BJ (cell line): ENCODE measurements around the gene CALCOCO1. TPM values are rescaled to one million over a fixed set of nuclear protein-coding genes. Genes with fewer than 3 reads are reported as not detected.
"Not testable (repeated sequence)": the region's sequence is repeated elsewhere in the genome, so short reads cannot be mapped to it uniquely, and the experiment has no call there.

Experiments
- CTCF ChIA-PET: fragments of 350-600 bp; formaldehyde crosslinking; extraction: SDS; loops from one replicate; lab custom pipeline; 2021; ENCODE audit warnings: antibody characterized with exemption, inconsistent platforms; lab: Yijun Ruan, JAX
- POLR2A ChIA-PET: fragments of 300-600 bp; sonication (Branson Sonifier 250); formaldehyde crosslinking; extraction: SDS; loops from one replicate; lab custom pipeline; 2021; ENCODE audit warnings: antibody characterized with exemption; lab: Charles Lee
- DNase-seq: peaks from one replicate; pipeline ENCODE4 v3.0.0-alpha.2; 2011; ENCODE audit warnings: low read depth
- H3K27me3 ChIP-seq: 2 replicates; pipeline ENCODE4 v1.6.0; 2011; ENCODE audit warnings: low read length; ENCODE audit not compliant: control insufficient read depth, insufficient read depth
- H3K36me3 ChIP-seq: 2 replicates; pipeline ENCODE4 v1.5.1; 2011; ENCODE audit warnings: low read length; ENCODE audit not compliant: control insufficient read depth, insufficient read depth
- H3K4me3 ChIP-seq: 2 replicates; pipeline ENCODE4 v1.5.1; 2011; ENCODE audit warnings: low read depth, mild to moderate bottlenecking, control low read depth, low read length
- polyA plus RNA-seq: library from polyadenylated mRNA; depleted of rRNA; stranded (reverse); fragments of >200 nt; gene quantifications from 2 replicates; pipeline ENCODE4 v1.2.3, GENCODE V29; 2011
- TF ChIP-seq, protein P1 (sequence below): IDR thresholded peaks from 2 replicates; pipeline ENCODE4 v1.5.1; 2011; ENCODE audit warnings: low read depth, mild to moderate bottlenecking, control low read depth, inconsistent platforms, low read length, moderate library complexity; ENCODE audit not compliant: insufficient read depth

CALCOCO1 gene
- polyA plus RNA-seq, 1 experiment, result 206 TPM

DNA sequence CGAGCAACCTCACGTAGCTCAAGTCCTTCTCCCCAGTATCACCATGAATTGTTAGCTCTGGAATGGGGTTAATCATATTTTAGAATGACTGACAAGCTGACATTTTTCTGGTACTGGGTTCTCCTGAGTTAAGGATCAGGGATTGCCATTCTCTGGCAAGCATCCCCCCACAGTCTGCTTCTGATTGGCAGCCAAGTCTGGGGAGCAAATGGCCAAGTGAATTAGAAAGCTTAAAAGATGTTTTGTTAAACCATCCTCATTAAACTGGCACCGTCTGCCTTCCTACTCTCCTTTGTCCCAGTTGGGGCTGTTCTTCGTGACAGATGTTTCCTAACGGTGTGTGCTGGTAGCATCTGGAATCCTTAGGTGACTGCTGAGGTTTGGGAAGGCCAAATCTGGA is 41.7 kb upstream of the CALCOCO1 start:
- H3K4me3 ChIP-seq, result no peak overlapping the region
- TF ChIP-seq, protein P1, sequence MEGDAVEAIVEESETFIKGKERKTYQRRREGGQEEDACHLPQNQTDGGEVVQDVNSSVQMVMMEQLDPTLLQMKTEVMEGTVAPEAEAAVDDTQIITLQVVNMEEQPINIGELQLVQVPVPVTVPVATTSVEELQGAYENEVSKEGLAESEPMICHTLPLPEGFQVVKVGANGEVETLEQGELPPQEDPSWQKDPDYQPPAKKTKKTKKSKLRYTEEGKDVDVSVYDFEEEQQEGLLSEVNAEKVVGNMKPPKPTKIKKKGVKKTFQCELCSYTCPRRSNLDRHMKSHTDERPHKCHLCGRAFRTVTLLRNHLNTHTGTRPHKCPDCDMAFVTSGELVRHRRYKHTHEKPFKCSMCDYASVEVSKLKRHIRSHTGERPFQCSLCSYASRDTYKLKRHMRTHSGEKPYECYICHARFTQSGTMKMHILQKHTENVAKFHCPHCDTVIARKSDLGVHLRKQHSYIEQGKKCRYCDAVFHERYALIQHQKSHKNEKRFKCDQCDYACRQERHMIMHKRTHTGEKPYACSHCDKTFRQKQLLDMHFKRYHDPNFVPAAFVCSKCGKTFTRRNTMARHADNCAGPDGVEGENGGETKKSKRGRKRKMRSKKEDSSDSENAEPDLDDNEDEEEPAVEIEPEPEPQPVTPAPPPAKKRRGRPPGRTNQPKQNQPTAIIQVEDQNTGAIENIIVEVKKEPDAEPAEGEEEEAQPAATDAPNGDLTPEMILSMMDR, result no peak
- DNase-seq, result no peak
- no peaks in the 10 kb centered on the region for H3K36me3 ChIP-seq
- no peaks in the 10 kb centered on the region for H3K27me3 ChIP-seq
- ChIA-PET POLR2A (no interaction called here), CTCF (interaction anchor here (0.5 to 3.6 kb wide), 17 partner anchors 9 to 1917 kb away, joined by 3 to 10 read pairs (median 4); partner anchors contain the start of genes HOXC10, HOXC13 and HOXC9)

DNA sequence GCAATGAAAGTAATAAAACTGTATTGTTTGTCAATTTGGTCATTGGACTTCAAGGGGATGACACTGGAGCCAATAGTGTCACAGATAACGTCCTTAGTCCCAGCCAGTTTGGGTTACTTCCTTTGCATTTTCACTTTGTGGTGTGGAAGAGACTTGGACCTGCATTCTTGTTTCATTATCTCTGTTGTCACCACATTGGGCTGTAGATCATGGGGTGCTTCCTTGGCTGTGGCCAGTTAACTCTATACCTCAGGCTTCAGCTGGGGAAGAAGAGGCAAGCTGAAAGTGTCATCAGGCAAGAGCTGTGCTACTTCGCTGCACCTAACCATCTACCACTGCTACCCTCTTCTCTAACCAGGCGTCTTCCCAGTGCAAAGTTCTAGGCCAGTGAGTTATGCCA is 39.6 kb upstream of the CALCOCO1 start:
- Histone ChIP-seq H3K36me3 (no peaks in the 10 kb centered on the region), H3K4me3 (no peak overlapping the region), H3K27me3 (0 out of 2 replicates have a peak, but pooled peaks cover 1% of the 10 kb centered on the region)
- DNase-seq, result no peak
- ChIA-PET POLR2A (no interaction called here), CTCF (interaction anchor here (1.0 to 3.6 kb wide), 8 partner anchors 10 to 442 kb away, joined by 3 to 15 read pairs (median 7); partner anchors contain the start of gene HOXC10)
- TF ChIP-seq, protein P1, result no peak

DNA sequence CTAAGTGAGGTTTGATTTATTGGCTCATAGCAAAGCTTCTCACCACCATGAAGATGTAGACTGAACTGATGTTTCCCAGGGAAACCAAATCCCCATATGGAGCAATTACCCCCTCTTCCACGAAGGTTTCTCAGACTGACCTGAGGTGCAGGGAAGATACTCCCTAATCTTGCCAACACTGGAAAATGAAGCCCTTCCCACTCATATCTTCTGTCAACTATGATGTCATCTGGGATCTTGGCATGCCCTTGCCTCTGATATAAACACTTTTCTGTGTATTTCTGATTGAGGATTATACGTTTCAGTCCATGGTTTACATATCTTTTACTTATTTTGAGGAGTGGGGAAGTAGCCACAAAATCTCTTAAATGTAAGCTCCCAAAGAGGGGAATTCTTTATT is 38.6 kb upstream of the CALCOCO1 start:
- no peak for DNase-seq
- no peaks in the 10 kb centered on the region for H3K36me3 ChIP-seq
- H3K4me3 ChIP-seq, result no peak overlapping the region
- ChIA-PET POLR2A (no interaction called here), CTCF (interaction anchor here (1.0 to 2.7 kb wide), 9 partner anchors 9 to 443 kb away, joined by 3 to 15 read pairs (median 4); no protein-coding TSS in a partner anchor)
- TF ChIP-seq, protein P1, result no peak
- 0 out of 2 replicates have a peak, but pooled peaks cover 1% of the 10 kb centered on the region for H3K27me3 ChIP-seq

DNA sequence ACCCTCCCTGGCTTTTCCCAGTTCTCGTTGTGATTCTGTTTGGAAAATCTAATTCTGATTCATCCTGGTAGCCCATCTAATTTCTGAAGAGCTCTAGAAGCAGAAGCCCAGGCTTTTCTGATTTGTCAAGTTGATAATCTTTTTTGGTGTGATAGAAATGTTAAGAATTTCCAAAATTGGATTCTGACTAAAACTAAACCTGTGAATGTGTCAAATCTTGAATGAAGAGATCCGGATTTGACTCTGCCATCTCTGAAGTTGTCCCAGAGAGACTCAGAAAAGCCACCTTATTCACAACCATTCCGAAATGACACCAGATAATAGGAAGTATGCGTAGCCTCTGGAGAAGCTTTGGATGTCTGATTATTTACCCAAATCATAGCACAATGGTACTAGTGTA is 37.4 kb upstream of the CALCOCO1 start:
- Histone ChIP-seq H3K27me3 (peaks cover 4% of the 10 kb centered on the region), H3K4me3 (no peak overlapping the region), H3K36me3 (no peaks in the 10 kb centered on the region)
- no peak for DNase-seq
- TF ChIP-seq, protein P1, result no peak
- ChIA-PET POLR2A (no interaction called here), CTCF (interaction anchor here (0.6 to 2.7 kb wide), 8 partner anchors 17 to 440 kb away, joined by 3 to 10 read pairs (median 4); partner anchors contain the start of gene HOXC10)

DNA sequence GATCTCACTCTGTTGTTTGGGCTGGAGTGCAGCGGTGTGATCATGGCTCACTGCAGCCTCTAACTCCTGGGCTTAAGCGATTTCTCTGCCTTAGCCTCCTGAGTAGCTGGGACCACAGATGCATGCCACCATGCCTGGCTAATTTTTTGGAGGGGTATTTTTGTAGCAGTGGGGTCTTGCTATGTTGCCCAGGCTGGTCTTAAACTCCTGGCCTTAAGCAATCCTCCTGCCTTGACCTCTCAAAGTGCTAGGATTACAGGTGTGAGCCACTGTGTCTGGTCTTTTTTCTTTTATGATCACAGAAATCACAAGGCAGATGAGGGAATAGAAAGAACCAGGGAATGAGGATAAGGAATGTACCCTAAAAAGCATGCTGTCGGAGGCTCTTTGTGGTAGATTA is 35.5 kb upstream of the CALCOCO1 start:
- DNase-seq, H3K36me3 ChIP-seq, CTCF ChIA-PET, H3K4me3 ChIP-seq, POLR2A ChIA-PET: not testable (repeated sequence)
- H3K27me3 ChIP-seq, result peaks cover 21% of the 10 kb centered on the region

DNA sequence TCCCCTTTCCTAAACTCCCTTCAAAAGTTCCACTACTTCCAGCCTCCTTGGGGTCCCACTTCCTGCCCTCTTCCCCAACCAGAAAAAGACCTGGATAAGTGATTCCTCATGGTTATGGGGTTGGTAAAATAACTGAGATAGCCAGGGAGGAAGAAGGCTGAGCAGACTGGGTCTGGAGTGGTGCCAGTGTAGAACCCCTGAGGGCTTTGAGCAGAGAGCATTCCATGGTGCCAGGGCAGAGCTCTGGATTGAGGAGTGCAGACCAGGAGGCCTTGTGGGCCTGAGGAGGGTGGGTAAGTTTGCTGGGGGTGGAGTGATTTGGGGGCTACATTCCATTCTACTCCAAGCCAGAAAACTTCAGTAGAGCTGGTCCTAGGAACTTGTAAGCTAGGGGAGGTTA is 34.1 kb upstream of the CALCOCO1 start:
- no peaks in the 10 kb centered on the region for H3K36me3 ChIP-seq
- ChIA-PET POLR2A (no interaction called here), CTCF (interaction anchor here (0.7 to 11.2 kb wide), 4 partner anchors 10 to 224 kb away, joined by 3 to 124 read pairs (median 3); partner anchors contain the start of genes CISTR and HOXC10)
- DNase-seq, result no peak
- H3K27me3 ChIP-seq, result peaks cover 26% of the 10 kb centered on the region
- no peak overlapping the region for H3K4me3 ChIP-seq
- TF ChIP-seq, protein P1, result no peak
